H9 (cell line): Measurements from ENCODE around the gene JARID2. TPM values are rescaled to one million over a fixed set of nuclear protein-coding genes. Genes with fewer than 3 reads are reported as not detected.

Experiments
- DNase-seq: peaks from one replicate; pipeline ENCODE4 v3.0.0-alpha.2; 2017
- H2AFZ ChIP-seq: one replicate; pipeline ENCODE4 v1.6.1; 2013; ENCODE audit warnings: mild to moderate bottlenecking, low read length, control low read depth, moderate library complexity
- H2AK5ac ChIP-seq: 2 replicates; pipeline ENCODE4 v1.6.1; 2013; ENCODE audit warnings: low read length, control low read depth, mixed read lengths; ENCODE audit not compliant: insufficient read length
- H2BK120ac ChIP-seq: one replicate; pipeline ENCODE4 v1.6.1; 2013; ENCODE audit warnings: low read depth, mild to moderate bottlenecking, low read length, control low read depth, inconsistent platforms; ENCODE audit not compliant: poor library complexity, severe bottlenecking
- H2BK12ac ChIP-seq: 2 replicates; pipeline ENCODE4 v1.6.1; 2013; ENCODE audit warnings: low read length, control low read depth, mixed read lengths, low read depth; ENCODE audit not compliant: insufficient read length
- H2BK15ac ChIP-seq: 2 replicates; pipeline ENCODE4 v1.6.1; 2013; ENCODE audit warnings: low read depth, low read length, control low read depth
- H2BK20ac ChIP-seq: one replicate; pipeline ENCODE4 v1.6.1; 2013; ENCODE audit warnings: low read depth, mild to moderate bottlenecking, low read length, control low read depth, inconsistent platforms; ENCODE audit not compliant: poor library complexity, severe bottlenecking
- H2BK5ac ChIP-seq: 2 replicates; pipeline ENCODE4 v1.6.1; 2013; ENCODE audit warnings: low read length, control low read depth, mixed read lengths; ENCODE audit not compliant: insufficient read length
- H3K14ac ChIP-seq: 2 replicates; pipeline ENCODE4 v1.6.1; 2013; ENCODE audit warnings: low read length, control low read depth; ENCODE audit not compliant: insufficient read depth
- H3K18ac ChIP-seq: 2 replicates; pipeline ENCODE4 v1.6.1; 2013; ENCODE audit warnings: low read depth, mild to moderate bottlenecking, mixed read lengths, low read length, control low read depth; ENCODE audit not compliant: insufficient read length
- H3K23ac ChIP-seq: 2 replicates; pipeline ENCODE4 v1.6.1; 2013; ENCODE audit warnings: low read length, control low read depth, mixed read lengths, low read depth; ENCODE audit not compliant: insufficient read length
- H3K23me2 ChIP-seq: 2 replicates; pipeline ENCODE4 v1.6.1; 2013; ENCODE audit warnings: low read depth, mild to moderate bottlenecking, mixed read lengths, low read length, control low read depth; ENCODE audit not compliant: insufficient read length, poor library complexity, severe bottlenecking
- H3K27ac ChIP-seq: 2 replicates; pipeline ENCODE4 v1.5.1; 2013; ENCODE audit warnings: low read length, control low read depth, mixed read lengths, low read depth; ENCODE audit not compliant: insufficient read length
- H3K27me3 ChIP-seq: 2 replicates; pipeline ENCODE4 v1.6.1; 2013; ENCODE audit warnings: low read length, control low read depth, inconsistent platforms; ENCODE audit not compliant: insufficient read depth
- H3K4ac ChIP-seq: 2 replicates; pipeline ENCODE4 v1.6.1; 2013; ENCODE audit warnings: low read depth, mild to moderate bottlenecking, control low read depth, inconsistent platforms, low read length, moderate library complexity
- H3K4me1 ChIP-seq: 2 replicates; pipeline ENCODE4 v1.6.1; 2013; ENCODE audit warnings: low read length, control low read depth, inconsistent platforms; ENCODE audit not compliant: insufficient read depth
- H3K4me2 ChIP-seq: 2 replicates; pipeline ENCODE4 v1.6.1; 2013; ENCODE audit warnings: low read length, control low read depth, mixed read lengths; ENCODE audit not compliant: insufficient read length, insufficient read depth
- H3K56ac ChIP-seq: 2 replicates; pipeline ENCODE4 v1.6.1; 2013; ENCODE audit warnings: low read depth, mild to moderate bottlenecking, mixed read lengths, low read length, control low read depth; ENCODE audit not compliant: insufficient read length
- H3K79me1 ChIP-seq: 2 replicates; pipeline ENCODE4 v1.6.1; 2013; ENCODE audit warnings: low read depth, mild to moderate bottlenecking, moderate library complexity, low read length, control low read depth, inconsistent platforms; ENCODE audit not compliant: insufficient read depth, poor library complexity, severe bottlenecking
- H3K79me2 ChIP-seq: 2 replicates; pipeline ENCODE4 v1.6.1; 2013; ENCODE audit warnings: low read length, control low read depth, inconsistent platforms; ENCODE audit not compliant: insufficient read depth
- H3K9ac ChIP-seq: 2 replicates; pipeline ENCODE4 v1.6.1; 2013; ENCODE audit warnings: low read length, control low read depth, mixed read lengths; ENCODE audit not compliant: insufficient read length; ENCODE audit errors: extremely low read depth
- H3K9me3 ChIP-seq: one replicate; pipeline ENCODE4 v1.6.1; 2013; ENCODE audit warnings: low read depth, low read length, inconsistent platforms; ENCODE audit not compliant: control insufficient read depth
- H3T11ph ChIP-seq: one replicate; pipeline ENCODE4 v1.6.1; 2013; ENCODE audit warnings: mild to moderate bottlenecking, low read length, control low read depth, inconsistent platforms
- H4K20me1 ChIP-seq: one replicate; pipeline ENCODE4 v1.6.1; 2013; ENCODE audit not compliant: control insufficient read depth, insufficient read length, insufficient read depth
- H4K5ac ChIP-seq: 2 replicates; pipeline ENCODE4 v1.6.1; 2013; ENCODE audit warnings: low read depth, mild to moderate bottlenecking, mixed read lengths, low read length, control low read depth; ENCODE audit not compliant: insufficient read length
- H4K8ac ChIP-seq: replicated peaks from 2 replicates; pipeline ENCODE4 v1.6.1; 2013; ENCODE audit warnings: low read length, control low read depth, mixed read lengths, low read depth; ENCODE audit not compliant: insufficient read length
- H4K91ac ChIP-seq: 2 replicates; pipeline ENCODE4 v1.6.1; 2013; ENCODE audit warnings: low read depth, mild to moderate bottlenecking, moderate library complexity, mixed read lengths, low read length, control low read depth; ENCODE audit not compliant: insufficient read length
- H3K27ac Mint-ChIP-seq, 3 experiments: 2 replicates in 2 of 3; 3 replicates in 1 of 3; pipeline ENCODE4 v1.8.0; 2020 to 2021; ENCODE audit warnings: mixed read lengths in 3 of 3, mild to moderate bottlenecking in 1 of 3, moderate library complexity in 1 of 3
- H3K27me3 Mint-ChIP-seq: 2 replicates; pipeline ENCODE4 v1.8.0; 2021; ENCODE audit warnings: low read depth, mild to moderate bottlenecking, moderate library complexity, mixed read lengths
- H3K36me3 Mint-ChIP-seq, 3 experiments: 2 replicates in 2 of 3; 3 replicates in 1 of 3; pipeline ENCODE4 v1.8.0; 2020 to 2021; ENCODE audit warnings: low read depth in 3 of 3, mixed read lengths in 3 of 3; ENCODE audit not compliant: insufficient read depth in 1 of 3
- H3K4me1 Mint-ChIP-seq, 2 experiments: 2 replicates each; pipeline ENCODE4 v1.8.0; 2020; ENCODE audit warnings: mixed read lengths in 2 of 2
- H3K4me3 Mint-ChIP-seq, 2 experiments: 2 replicates in 1 of 2; 3 replicates in 1 of 2; pipeline ENCODE4 v1.8.0; 2020 to 2021; ENCODE audit warnings: mild to moderate bottlenecking in 2 of 2, mixed read lengths in 2 of 2, moderate library complexity in 1 of 2
- H3K9me3 Mint-ChIP-seq, 2 experiments: 2 replicates in 1 of 2; 3 replicates in 1 of 2; pipeline ENCODE4 v1.8.0; 2020; ENCODE audit warnings: mild to moderate bottlenecking in 2 of 2, mixed read lengths in 2 of 2, moderate library complexity in 1 of 2
- CTCF ChIP-seq: fragments of 200-600 bp; sonication (generic); conservative IDR thresholded peaks from 3 replicates; pipeline ENCODE4 v1.8.0; 2021; ENCODE audit warnings: antibody characterized with exemption, mild to moderate bottlenecking
- WGBS: extraction: QIAGEN DNeasy Blood & Tissue Kit; methylation state at CpG from one replicate; pipeline ENCODE4 v1.1.7; 2013; ENCODE audit warnings: missing lambda C conversion rate, low lambda C conversion rate, mixed read lengths; ENCODE audit not compliant: insufficient read length; ENCODE audit errors: extremely low coverage; 5-methylcytosine and 5-hydroxymethylcytosine counted together
- total RNA-seq: library from RNA; stranded (reverse); gene quantifications from 2 replicates; pipeline ENCODE4 v1.2.1, GENCODE V29; 2021

The JARID2 gene
- total RNA-seq, 1 experiment from 2014 or later: 174 TPM

GRCh38 chr6:15337582-15337981, 91.7 kb downstream of the JARID2 start:
- Mint-ChIP-seq H3K4me1 (peaks cover 80 to 81% of the 10 kb centered on the region in 2 experiments), H3K36me3 (peaks cover 0 to 6% (median 3%) of the 10 kb centered on the region in 3 experiments; a peak in 2 of 7 replicates)
- H4K20me1 ChIP-seq: no peaks in the 10 kb centered on the region

More at GRCh38 chr6:15337582-15337981, 91.7 kb downstream of the JARID2 start:
- H3K27me3 ChIP-seq: no peaks in the 10 kb centered on the region
- no peak overlapping the region for H2AFZ ChIP-seq
- peaks cover 88% of the 10 kb centered on the region for H3K79me2 ChIP-seq
- H2BK120ac ChIP-seq: no peak overlapping the region
- H2BK5ac ChIP-seq: no peak overlapping the region
- Mint-ChIP-seq H3K9me3 (no peaks in the 10 kb centered on the region), H3K27me3 (no peaks in the 10 kb centered on the region; the same call in 1 of the 2 replicates), H3K4me3 (peak overlapping the region in 1 of 2 experiments; percentile 53; a peak in 2 of 5 replicates), H3K27ac (peak overlapping the region; percentile 69 to 94 (median 73); a peak in 6 of 7 replicates)
- no peak overlapping the region for H2BK20ac ChIP-seq
- H3K4me2 ChIP-seq: peak overlapping the region; percentile 24
- H3K79me1 ChIP-seq: no peaks in the 10 kb centered on the region
- peaks cover 24% of the 10 kb centered on the region for H3K4me1 ChIP-seq
- H3K23me2 ChIP-seq: no peaks in the 10 kb centered on the region
- no peak overlapping the region for H3K9ac ChIP-seq
- no peak overlapping the region for H3K27ac ChIP-seq
- H4K8ac ChIP-seq: no peak overlapping the region
- H3K18ac ChIP-seq: no peak overlapping the region
- H2BK12ac ChIP-seq: no peak overlapping the region
- H3K4ac ChIP-seq: no peak overlapping the region
- TF ChIP-seq CTCF: peak; percentile 24; the same call in 1 of the 3 replicates
- H3K23ac ChIP-seq: no peak overlapping the region
- H3T11ph ChIP-seq: no peak overlapping the region
- H4K91ac ChIP-seq: no peak overlapping the region
- WGBS: no CpG with 5 or more reads among the region's 3 CpGs
- H4K5ac ChIP-seq: no peak overlapping the region
- H3K14ac ChIP-seq: no peak overlapping the region
- DNase-seq: no peak
- H3K9me3 ChIP-seq: no peaks in the 10 kb centered on the region
- no peak overlapping the region for H2AK5ac ChIP-seq
- no peak overlapping the region for H2BK15ac ChIP-seq
- no peak overlapping the region for H3K56ac ChIP-seq
